HCT116 (cell line): ENCODE results near the gene SDC1. TPM values are rescaled to one million over a fixed set of nuclear protein-coding genes. Genes with fewer than 3 reads are reported as not detected.
A peak's percentile ranks its signal among the peaks of the same experiment; 100 is the strongest.
"Not testable (repeated sequence)": the region's sequence is repeated elsewhere in the genome, so short reads cannot be mapped to it uniquely, and the experiment has no call there.

Experiments
- ATAC-seq: fragments of 200-7000 bp; cut with Tn5 transposase; 2 replicates; pipeline ENCODE4 v1.9.1; 2020; ENCODE audit warnings: mild to moderate bottlenecking, moderate library complexity
- BruUV-seq: library from RNA; stranded (reverse); fragments of 400-500 nt; replicated peaks from 2 replicates; lab custom pipeline; 2021; lab: Mats Ljungman, UMichigan
- CTCF ChIA-PET: fragments of 300-600 bp; sonication (Branson Sonifier 250); formaldehyde crosslinking; loops from one replicate; lab custom pipeline; 2021; ENCODE audit warnings: antibody characterized with exemption; lab: Charles Lee
- POLR2A ChIA-PET: fragments of 300-600, 350-600 bp; sonication (Branson Sonifier 250); formaldehyde crosslinking; loops from one replicate; lab custom pipeline; 2021; ENCODE audit warnings: antibody characterized with exemption; lab: Charles Lee
- RAD21 ChIA-PET, 2 experiments: fragments of 300-600 bp; sonication (Branson Sonifier 250); formaldehyde crosslinking; loops; one replicate each; lab custom pipeline; 2023; ENCODE audit warnings: low total read pairs in 2 of 2; ENCODE audit not compliant: uncharacterized antibody in 2 of 2, unreplicated experiment in 2 of 2, low non-redundant PET in 1 of 2; lab: Charles Lee
- DNase-seq: peaks from one replicate; pipeline ENCODE4 v3.0.0-alpha.2; 2010; ENCODE audit warnings: low read depth, low spot score
- H2AFZ ChIP-seq: fragments of 200-600 bp; shearing (Covaris generic), sonication (generic); 2 replicates; pipeline ENCODE4 v1.6.1; 2017; ENCODE audit warnings: low read depth, mixed run types, mixed read lengths, antibody characterized with exemption, low read length; ENCODE audit not compliant: poor library complexity, severe bottlenecking
- H3K27ac ChIP-seq: 2 replicates; pipeline ENCODE4 v1.5.1; 2012; ENCODE audit warnings: low read depth, low read length
- H3K27me3 ChIP-seq: fragments of 200-600 bp; sonication (generic); 2 replicates; pipeline ENCODE4 v1.6.1; 2016; ENCODE audit warnings: mixed run types, low read length, mixed read lengths; ENCODE audit not compliant: insufficient read depth
- H3K36me3 ChIP-seq, 2 experiments: fragments of 200-500 bp in 1 of 2; fragments of 200-600 bp in 1 of 2; sonication (Bioruptor generic) in 1 of 2; sonication (generic) in 1 of 2; 2 replicates each; pipeline versions ENCODE4 v1.5.1 to v1.6.1; 2014 to 2016; ENCODE audit warnings: low read length in 2 of 2, inconsistent platforms in 1 of 2, mixed read lengths in 1 of 2, mixed run types in 1 of 2; ENCODE audit not compliant: insufficient read depth in 2 of 2, control insufficient read depth in 1 of 2
- H3K4me1 ChIP-seq, 2 experiments: fragments of 200-600 bp in 1 of 2; sonication (generic) in 1 of 2; 2 replicates each; pipeline versions ENCODE4 v1.5.1 to v1.6.1; 2012 to 2017; ENCODE audit warnings: low read length in 2 of 2, inconsistent platforms in 1 of 2, mild to moderate bottlenecking in 1 of 2, mixed read lengths in 1 of 2, mixed run types in 1 of 2, moderate library complexity in 1 of 2; ENCODE audit not compliant: insufficient read depth in 2 of 2, control insufficient read depth in 1 of 2
- H3K4me2 ChIP-seq: fragments of 200-600 bp; sonication (generic); 2 replicates; pipeline ENCODE4 v1.6.1; 2017; ENCODE audit warnings: mixed run types, low read length, mixed read lengths
- H3K4me3 ChIP-seq, 2 experiments: fragments of 200-600 bp in 1 of 2; sonication (generic) in 1 of 2; replicated peaks in 1 of 2; 2 replicates each; pipeline ENCODE4 v1.5.1; 2011 to 2016; ENCODE audit warnings: low read length in 2 of 2, control low read depth in 1 of 2, low read depth in 1 of 2, mild to moderate bottlenecking in 1 of 2, mixed read lengths in 1 of 2, mixed run types in 1 of 2
- H3K79me2 ChIP-seq: fragments of 200-600 bp; sonication (generic); 2 replicates; pipeline ENCODE4 v1.6.1; 2017; ENCODE audit warnings: mild to moderate bottlenecking, mixed run types, low read length, moderate library complexity, mixed read lengths; ENCODE audit not compliant: insufficient read depth
- H3K9ac ChIP-seq: fragments of 200-600 bp; sonication (generic); 2 replicates; pipeline ENCODE4 v1.6.1; 2016; ENCODE audit warnings: low read length, mixed read lengths
- H3K9me2 ChIP-seq: fragments of 200-600 bp; sonication (generic), shearing (Covaris generic); 2 replicates; pipeline ENCODE4 v1.6.1; 2017; ENCODE audit warnings: mixed run types, mild to moderate bottlenecking, moderate library complexity; ENCODE audit not compliant: insufficient read depth
- H3K9me3 ChIP-seq, 2 experiments: fragments of 200-500 bp in 1 of 2; fragments of 200-600 bp in 1 of 2; sonication (Bioruptor generic) in 1 of 2; sonication (generic) in 1 of 2; 2 replicates each; pipeline ENCODE4 v1.6.1; 2014 to 2017; ENCODE audit warnings: low read length in 2 of 2, mixed read lengths in 2 of 2, inconsistent platforms in 1 of 2, low read depth in 1 of 2, mild to moderate bottlenecking in 1 of 2, mixed run types in 1 of 2, moderate library complexity in 1 of 2; ENCODE audit not compliant: control insufficient read depth in 1 of 2, insufficient read depth in 1 of 2
- H4K20me1 ChIP-seq: fragments of 200-600 bp; sonication (generic), shearing (Covaris generic); 2 replicates; pipeline ENCODE4 v1.6.1; 2017; ENCODE audit warnings: mixed run types, mild to moderate bottlenecking, moderate library complexity; ENCODE audit not compliant: insufficient read depth
- CTCF ChIP-seq, 3 experiments: fragments of 200-600 bp in 1 of 3; sonication (generic) in 1 of 3; IDR thresholded peaks in 2 of 3; conservative IDR thresholded peaks in 1 of 3; 2 replicates each; pipeline ENCODE4 v1.5.1; 2012 to 2017; ENCODE audit warnings: low read depth in 2 of 3, low read length in 2 of 3, antibody characterized with exemption in 1 of 3, borderline replicate concordance in 1 of 3, control low read depth in 1 of 3, mild to moderate bottlenecking in 1 of 3, mixed read lengths in 1 of 3, mixed run types in 1 of 3, moderate library complexity in 1 of 3; ENCODE audit not compliant: insufficient read depth in 1 of 3
- SRF ChIP-seq: IDR thresholded peaks from 2 replicates; pipeline ENCODE4 v1.6.1; 2012; ENCODE audit warnings: low read depth
- intact Hi-C: fragments of 100-400 bp; cut with micrococcal nuclease; formaldehyde crosslinking; loops from 2 replicates; pipeline ENCODE4 v1.10.0; 2022
- total RNA-seq: library from RNA; stranded (reverse); gene quantifications from one replicate; pipeline ENCODE4 v1.2.1, GENCODE V29; 2021; ENCODE audit not compliant: unreplicated experiment

The SDC1 gene
- total RNA-seq, 1 experiment from 2014 or later = 32.0 TPM

- TF ChIP-seq SRF (no peak), CTCF (IDR thresholded peaks at IDR 0.05 in 2 of 3, conservative IDR thresholded peaks at IDR 0.05 in 1 of 3; ENCODE audit: borderline replicate concordance in 1 of 3, insufficient read depth in 1 of 3, low read depth in 2 of 3, low read length in 2 of 3) (peak in 2 of 3 experiments; percentile 16 to 51; a peak in 4 of 6 replicates)
- ChIA-PET RAD21 (no interaction called here), CTCF (interaction anchor here (0.9 kb wide), 1 partner anchor 49 kb away, joined by 3 read pairs; no protein-coding TSS in a partner anchor), POLR2A (interaction anchor here (0.6 kb wide), 1 partner anchor 10 kb away, joined by 4 read pairs; no protein-coding TSS in a partner anchor)
- Histone ChIP-seq H3K9me2 (no peaks in the 10 kb centered on the region), H3K9ac (no peak overlapping the region), H3K36me3 (no peaks in the 10 kb centered on the region), H2AFZ (no peak overlapping the region), H3K27me3 (no peaks in the 10 kb centered on the region), H3K9me3 (no peaks in the 10 kb centered on the region), H4K20me1 (no peaks in the 10 kb centered on the region), H3K4me2 (no peak overlapping the region), H3K79me2 (no peaks in the 10 kb centered on the region), H3K27ac (no peak overlapping the region), H3K4me1 (no peaks in the 10 kb centered on the region; a peak in 1 of 4 replicates), H3K4me3 (no peak overlapping the region)
- intact Hi-C loops = no loop called here
- BruUV-seq = no TSS peak
- no peak for DNase-seq
- ATAC-seq = peak; percentile 51
Measured at GRCh38 chr2:20241973-20242726, 17.2 kb upstream of the SDC1 start.

GRCh38 chr2:20240291-20240690 lies 15.4 kb upstream of the SDC1 start:
- H3K4me2 ChIP-seq, H2AFZ ChIP-seq, RAD21 ChIA-PET, H4K20me1 ChIP-seq, POLR2A ChIA-PET, BruUV-seq, H3K79me2 ChIP-seq, ATAC-seq, DNase-seq, intact Hi-C loops, H3K36me3 ChIP-seq, H3K4me3 ChIP-seq, CTCF ChIA-PET, H3K9me2 ChIP-seq, H3K9ac ChIP-seq, H3K9me3 ChIP-seq, H3K27me3 ChIP-seq, H3K27ac ChIP-seq: not testable (repeated sequence)
- H3K4me1 ChIP-seq = peaks cover 0 to 16% of the 10 kb centered on the region in 2 experiments; a peak in 2 of 4 replicates
